ENCODE data around the gene PIH1D1. TPM values are rescaled to one million over a fixed set of nuclear protein-coding genes. Genes with fewer than 3 reads are reported as not detected.

The PIH1D1 gene
- total RNA-seq, 1 donor from 2014 or later = 130 TPM

DNA sequence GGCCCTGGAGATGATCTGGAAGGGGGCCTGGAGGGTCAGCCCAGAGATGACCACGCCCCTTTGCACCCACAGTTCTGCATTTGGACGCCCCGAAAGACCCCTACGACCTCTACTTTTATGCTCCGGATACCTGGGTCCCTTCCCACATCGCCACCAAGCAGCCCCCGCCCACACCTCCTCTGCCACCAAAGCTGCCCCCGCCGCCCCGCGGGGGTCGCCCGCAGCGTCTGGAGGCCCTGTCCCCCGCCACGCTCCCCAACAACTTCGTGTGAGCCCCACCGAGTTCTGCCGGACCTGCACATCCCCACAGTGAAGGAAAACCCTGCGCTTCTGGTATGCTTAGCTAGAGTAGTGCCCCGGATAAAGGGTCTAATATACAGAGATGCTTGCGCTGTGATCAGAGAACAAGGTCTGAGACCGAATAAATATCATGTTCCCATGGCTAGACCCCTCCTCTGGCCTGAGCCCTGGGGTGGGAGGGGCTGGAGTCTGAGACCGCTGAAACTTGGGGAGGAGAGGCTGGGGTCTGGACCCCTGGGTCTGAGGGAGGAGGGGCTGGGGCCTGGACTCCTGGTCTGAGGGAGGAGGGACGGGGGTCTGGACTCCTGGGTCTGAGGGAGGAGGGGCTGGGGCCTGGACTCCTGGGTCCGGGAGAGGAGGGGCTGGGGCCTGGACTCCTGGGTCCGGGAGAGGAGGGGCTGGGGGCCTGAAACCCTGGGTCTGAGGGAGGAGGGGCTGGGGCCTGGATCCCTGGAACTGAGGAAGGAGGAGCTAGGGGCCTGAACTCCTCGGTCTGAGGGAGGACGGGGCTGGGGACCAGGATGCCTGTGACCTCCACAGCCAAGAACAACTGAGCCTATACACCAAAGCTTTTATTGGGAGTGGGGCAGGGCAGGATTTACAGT is 22.8 kb downstream of the PIH1D1 start:
- no peak for TF ChIP-seq CTCF (conservative IDR thresholded peaks at IDR 0.05; ENCODE audit: low read depth, low read length)
- H3K4me3 ChIP-seq (ENCODE audit: low read depth, low read length) = no peak overlapping the region
- DNase-seq (ENCODE audit: low read depth) = no peak

GRCh38 chr19:49427855-49428546 is 23.6 kb downstream of the PIH1D1 start:
- no peak overlapping the region for H3K4me3 ChIP-seq (ENCODE audit: low read depth, low read length)
- DNase-seq (ENCODE audit: low read depth) = no peak
- TF ChIP-seq CTCF (conservative IDR thresholded peaks at IDR 0.05; ENCODE audit: low read depth, low read length) = no peak

DNA sequence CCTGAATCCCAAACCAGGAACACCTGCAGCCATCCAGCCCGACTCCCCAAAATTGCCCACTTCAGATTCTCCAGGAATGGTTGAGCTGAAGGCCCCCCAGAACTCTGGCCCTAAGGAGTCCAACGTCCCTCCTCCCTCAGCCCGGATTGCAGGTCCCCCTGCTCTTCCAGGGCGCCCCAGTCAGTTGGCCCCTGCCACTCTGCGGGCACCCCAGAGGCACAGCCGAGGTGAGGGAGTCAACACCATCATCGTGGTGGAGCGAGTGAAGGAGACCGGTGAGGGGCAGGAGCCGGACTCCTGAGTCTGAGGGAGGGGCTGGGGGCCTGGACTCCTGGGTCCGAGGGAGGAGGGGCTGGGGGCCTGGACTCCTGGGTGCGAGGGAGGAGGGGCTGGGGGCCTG is 24.3 kb downstream of the PIH1D1 start:
- DNase-seq (ENCODE audit: low read depth) = no peak
- TF ChIP-seq CTCF (conservative IDR thresholded peaks at IDR 0.05; ENCODE audit: low read depth, low read length) = no peak
- no peak overlapping the region for H3K4me3 ChIP-seq (ENCODE audit: low read depth, low read length)

GRCh38 chr19:49425922-49426592 is 25.6 kb downstream of the PIH1D1 start:
- TF ChIP-seq CTCF (conservative IDR thresholded peaks at IDR 0.05; ENCODE audit: low read depth, low read length) = no peak
- no peak for DNase-seq (ENCODE audit: low read depth)

DNA sequence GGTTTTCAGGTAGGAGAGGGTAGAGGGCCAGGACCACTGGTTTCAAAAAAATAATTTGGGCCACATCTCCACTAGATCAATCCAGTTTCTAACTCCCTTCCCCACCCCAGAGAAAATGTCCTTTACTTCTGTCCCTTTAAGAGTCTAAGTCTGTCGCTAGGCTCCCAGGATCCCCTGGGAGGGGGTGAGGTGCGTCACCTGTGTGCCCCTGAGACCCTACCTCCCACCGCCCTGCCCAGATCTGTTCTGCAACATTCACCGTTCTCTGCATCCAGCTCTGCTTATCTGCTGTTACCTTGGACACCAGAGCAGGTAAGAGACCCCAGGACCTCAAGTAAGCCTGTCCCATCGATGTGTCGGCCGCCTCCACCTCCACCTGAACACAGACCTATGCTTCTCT is 26.4 kb downstream of the PIH1D1 start, which contains the start of gene GFY:
Gene GFY, plus strand, starts transcription at position 211 of the 400 bp plus-strand sequence. CDS start 1,043 bp downstream, outside the sequence.
- TF ChIP-seq CTCF (conservative IDR thresholded peaks at IDR 0.05; ENCODE audit: low read depth, low read length) = no peak
- no peak for DNase-seq (ENCODE audit: low read depth)
- H3K4me3 ChIP-seq (ENCODE audit: low read depth, low read length) = no peak within 1 kb of the TSS

More at GRCh38 chr19:49425922-49426592, 25.6 kb downstream of the PIH1D1 start:
- no peak overlapping the region for H3K4me3 ChIP-seq (ENCODE audit: low read depth, low read length)

DNA sequence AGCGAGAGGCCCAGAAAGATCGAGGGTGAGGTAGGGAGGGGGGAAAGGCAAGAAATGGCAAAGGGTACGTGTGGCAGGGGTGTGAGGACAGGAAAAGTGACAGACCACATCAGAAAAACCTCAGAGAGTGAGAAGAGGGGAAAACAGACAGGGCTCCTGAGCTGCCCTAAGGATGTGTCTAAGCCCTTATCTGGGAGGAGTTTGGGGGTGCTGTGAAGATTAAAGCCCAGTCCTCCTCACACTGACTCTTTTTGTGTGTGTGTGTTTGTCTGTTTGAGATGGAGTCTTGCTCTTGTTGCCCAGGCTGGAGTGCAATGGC is 27.7 kb downstream of the PIH1D1 start:
- no peak overlapping the region for H3K4me3 ChIP-seq (ENCODE audit: low read depth, low read length)
- TF ChIP-seq CTCF (conservative IDR thresholded peaks at IDR 0.05; ENCODE audit: low read depth, low read length) = no peak
- DNase-seq (ENCODE audit: low read depth) = no peak

Data from epithelial cell of proximal tubule (primary cell).